ENCODE measurements around the gene SHISA7.

Gene SHISA7

DNA sequence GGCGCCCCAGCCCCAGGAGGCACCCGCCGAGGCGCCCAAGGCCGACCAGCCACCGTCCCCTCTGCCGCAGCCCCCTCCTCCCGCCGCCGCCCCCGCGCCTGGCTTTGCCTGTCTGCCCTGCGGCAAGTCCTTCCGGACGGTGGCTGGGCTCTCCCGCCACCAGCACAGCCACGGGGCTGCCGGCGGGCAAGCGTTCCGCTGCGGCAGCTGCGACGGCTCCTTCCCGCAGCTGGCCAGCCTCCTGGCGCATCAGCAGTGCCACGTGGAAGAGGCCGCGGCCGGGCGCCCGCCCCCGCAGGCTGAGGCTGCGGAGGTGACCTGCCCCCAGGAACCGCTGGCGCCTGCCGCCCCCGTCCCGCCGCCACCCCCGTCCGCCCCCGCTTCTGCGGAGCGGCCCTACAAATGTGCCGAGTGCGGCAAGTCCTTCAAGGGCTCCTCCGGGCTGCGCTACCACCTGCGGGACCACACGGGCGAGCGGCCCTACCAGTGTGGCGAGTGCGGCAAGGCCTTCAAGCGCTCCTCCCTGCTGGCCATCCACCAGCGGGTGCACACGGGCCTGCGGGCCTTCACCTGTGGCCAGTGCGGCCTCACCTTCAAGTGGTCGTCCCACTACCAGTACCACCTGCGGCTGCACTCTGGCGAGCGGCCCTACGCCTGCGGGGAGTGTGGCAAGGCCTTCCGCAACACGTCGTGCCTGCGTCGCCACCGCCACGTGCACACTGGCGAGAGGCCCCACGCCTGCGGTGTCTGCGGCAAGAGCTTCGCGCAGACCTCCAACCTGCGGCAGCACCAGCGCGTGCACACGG lies 39.3 kb upstream of the SHISA7 start:
- no peak for DNase-seq

DNA sequence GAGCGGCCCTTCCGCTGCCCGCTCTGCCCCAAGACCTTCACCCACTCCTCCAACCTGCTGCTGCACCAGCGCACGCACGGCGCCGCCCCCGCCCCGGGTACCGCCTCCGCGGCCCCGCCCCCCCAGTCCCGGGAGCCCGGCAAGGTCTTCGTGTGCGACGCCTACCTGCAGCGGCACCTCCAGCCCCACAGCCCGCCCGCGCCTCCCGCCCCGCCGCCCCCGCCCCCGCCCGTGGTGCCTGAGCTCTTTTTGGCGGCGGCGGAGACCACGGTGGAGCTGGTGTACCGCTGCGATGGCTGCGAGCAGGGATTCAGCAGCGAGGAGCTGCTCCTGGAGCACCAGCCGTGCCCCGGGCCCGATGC lies 38.7 kb upstream of the SHISA7 start:
- DNase-seq, result no peak

- no peak for DNase-seq
Observed at GRCh38 chr19:55481148-55481793, 38.2 kb upstream of the SHISA7 start.

DNA sequence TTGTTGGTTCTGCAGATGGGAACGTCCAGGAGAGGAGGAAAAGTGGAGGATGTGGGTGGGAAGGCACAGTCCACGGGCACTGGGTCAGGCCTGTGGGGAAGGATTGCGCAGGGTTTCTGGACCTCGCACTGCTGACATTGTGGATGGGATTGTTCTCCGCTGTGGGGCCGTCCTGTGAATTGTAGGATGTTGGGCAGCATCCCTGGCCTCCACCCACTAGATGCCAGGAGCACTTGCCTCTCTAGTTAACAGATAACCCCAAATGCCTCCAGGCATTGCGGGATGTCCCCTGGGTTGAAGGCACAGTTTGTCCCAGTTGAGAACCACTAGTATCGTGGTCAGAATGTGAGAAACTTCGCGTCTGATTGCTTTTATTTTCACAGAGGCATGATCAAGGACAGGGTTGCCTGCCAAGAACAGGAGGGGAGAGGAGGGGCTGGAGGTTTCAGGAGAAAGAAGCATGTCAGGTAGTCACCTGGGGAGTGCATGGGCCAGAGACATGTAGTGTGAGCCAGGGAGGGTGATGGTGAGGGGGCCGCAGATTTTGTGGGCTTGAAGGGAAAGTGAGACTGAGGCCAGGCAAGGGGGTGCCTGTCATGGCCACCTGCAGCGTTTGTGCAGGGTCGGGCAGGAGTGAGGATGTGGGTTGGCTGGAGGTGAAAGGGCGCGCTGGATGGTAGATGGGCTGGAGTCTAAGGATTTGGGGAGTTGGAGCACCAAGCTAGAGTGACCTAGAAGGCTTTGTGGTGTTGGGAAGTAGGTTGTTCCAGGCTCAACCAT lies 36.5 kb upstream of the SHISA7 start:
- no peak for DNase-seq

GRCh38 chr19:55479045-55479444 lies 35.9 kb upstream of the SHISA7 start:
- no peak for DNase-seq

DNA sequence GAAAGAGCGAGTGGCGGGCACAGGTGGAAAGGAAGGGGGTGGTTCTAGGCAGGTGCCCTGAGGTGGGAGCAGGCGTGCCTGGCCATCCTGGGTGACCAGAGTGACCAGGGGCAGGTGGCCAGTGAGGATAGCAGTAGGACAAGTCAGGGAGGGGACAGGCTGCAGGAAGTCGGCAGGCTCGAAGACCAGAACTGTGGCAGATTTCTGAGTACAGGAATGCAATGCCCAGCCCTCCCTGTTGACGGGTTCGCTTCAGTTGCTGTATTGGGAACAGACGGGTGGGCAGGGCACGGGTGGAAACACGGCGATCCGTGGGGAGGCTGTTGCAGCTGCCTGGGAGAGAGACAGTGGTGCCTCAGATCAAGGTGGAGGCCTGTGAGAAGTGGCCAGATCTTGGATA lies 35.3 kb upstream of the SHISA7 start:
- no peak for DNase-seq

GRCh38 chr19:55477905-55478304 lies 34.8 kb upstream of the SHISA7 start:
- DNase-seq, result no peak

DNA sequence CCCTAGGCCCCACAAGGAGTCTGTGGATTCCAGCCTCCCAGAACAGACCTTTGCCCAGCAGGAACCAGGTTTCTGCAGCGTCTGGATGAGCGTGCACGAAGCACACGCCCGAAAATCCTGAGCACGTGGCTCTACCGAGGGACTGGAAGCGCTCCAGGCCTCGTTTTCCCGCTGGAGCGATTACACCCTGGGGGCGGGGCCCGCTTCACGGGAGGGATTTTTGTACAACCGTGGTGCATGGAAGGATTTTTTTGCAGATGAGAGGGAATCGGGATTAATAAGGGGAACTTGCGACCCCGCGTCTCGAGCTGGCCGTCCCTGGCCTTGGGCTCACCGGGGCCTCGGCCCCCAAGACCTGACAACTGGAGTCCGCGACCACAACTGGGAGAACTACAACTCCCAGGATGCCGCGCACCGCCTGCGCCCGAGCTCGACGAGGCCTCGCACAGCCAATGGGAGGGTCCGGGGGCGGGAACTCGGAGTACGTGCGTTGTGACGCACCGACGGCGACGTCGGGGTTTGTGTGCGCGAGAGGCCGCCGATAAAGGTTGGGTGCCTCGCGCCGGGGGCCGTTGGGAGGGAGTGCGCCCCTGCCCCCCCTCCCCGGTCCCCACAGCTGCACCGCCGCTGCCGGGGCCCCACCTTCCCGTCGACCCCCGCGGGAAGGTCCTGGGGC lies 33.1 kb upstream of the SHISA7 start, which contains the start of gene ZNF628:
Gene ZNF628 (plus strand): TSS at position 518 of the 676 bp plus-strand sequence. CDS start 3,294 bp downstream, outside the sequence.
- DNase-seq, result peak; percentile 72

GRCh38 chr19:55474269-55475265 lies 31.5 kb upstream of the SHISA7 start:
- no peak for DNase-seq

- DNase-seq, result no peak
Observed at GRCh38 chr19:55473225-55474012, 30.3 kb upstream of the SHISA7 start.

GRCh38 chr19:55472463-55472862 lies 29.4 kb upstream of the SHISA7 start:
- no peak for DNase-seq

GRCh38 chr19:55471266-55471665 lies 28.2 kb upstream of the SHISA7 start:
- DNase-seq, result no peak

- no peak for DNase-seq
Observed at GRCh38 chr19:55468054-55468393, 24.9 kb upstream of the SHISA7 start.

DNA sequence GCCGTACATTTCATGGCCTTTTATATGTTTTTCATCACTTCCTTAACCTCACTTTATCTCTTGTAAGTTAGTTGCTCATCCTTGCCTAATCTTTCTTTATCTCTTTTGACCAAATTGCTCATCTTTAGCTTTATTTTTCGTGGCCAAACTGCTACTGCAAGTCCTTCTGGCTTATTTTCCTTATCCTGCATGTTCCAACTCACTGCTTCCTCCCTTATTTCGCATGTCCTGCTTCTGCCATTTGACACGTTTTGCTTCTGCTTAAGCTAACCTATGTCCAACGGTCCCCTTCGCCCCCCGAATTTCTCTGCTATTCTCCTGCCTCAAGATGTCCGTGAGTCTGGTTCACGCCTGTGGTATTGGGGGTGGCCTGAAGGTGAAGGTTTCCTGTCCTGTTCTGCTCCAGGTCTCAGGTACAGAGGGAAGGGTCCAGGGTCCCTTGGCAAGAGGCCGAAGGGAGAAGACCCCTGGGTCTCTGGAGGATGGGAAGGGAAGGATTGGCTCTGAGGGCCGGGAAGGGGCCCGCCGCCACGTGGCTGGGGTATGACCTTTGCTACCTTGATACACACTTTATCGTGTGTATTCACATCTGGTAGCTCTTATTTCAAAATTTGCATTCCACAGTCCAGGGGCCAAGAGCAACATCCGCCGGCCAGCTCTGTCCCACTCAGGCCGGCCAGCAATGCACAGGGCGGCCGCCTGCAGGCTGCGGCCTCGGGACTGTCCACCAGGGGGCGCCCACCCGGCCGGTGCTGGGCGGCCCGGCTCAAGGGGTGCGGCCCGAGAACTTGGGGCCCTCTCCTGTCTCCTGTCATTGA lies 24.3 kb upstream of the SHISA7 start:
- no peak for DNase-seq

GRCh38 chr19:55466241-55466614 lies 23.1 kb upstream of the SHISA7 start:
- no peak for DNase-seq

- DNase-seq, result no peak
Observed at GRCh38 chr19:55465460-55466240, 22.6 kb upstream of the SHISA7 start.

DNA sequence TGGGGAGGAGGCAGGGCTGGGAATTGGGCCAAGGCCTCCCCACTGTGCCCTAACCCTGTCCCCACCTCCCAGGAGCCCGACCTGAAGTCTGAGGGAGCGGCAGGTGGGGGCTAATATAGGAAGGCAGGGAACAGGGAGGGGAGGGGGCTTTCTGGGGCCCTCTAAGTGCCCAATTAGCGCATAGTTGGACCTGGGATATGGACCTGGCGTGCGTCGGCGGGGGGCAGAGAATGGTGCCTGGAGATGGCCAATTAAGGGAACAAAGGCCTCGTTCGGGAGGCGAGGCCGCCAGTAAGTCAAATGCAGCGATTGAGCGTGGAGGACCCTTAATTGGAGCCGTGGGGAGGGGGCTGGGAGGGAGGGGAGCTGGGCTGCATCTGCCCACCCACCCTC lies 21.6 kb upstream of the SHISA7 start, which contains the start of gene C19orf85:
Gene C19orf85 (minus strand): TSS at position 90 of the 393 bp plus-strand sequence. CDS start 197 bp downstream, outside the sequence.
- DNase-seq, result no peak

GRCh38 chr19:55464039-55464661 lies 21.1 kb upstream of the SHISA7 start:
- DNase-seq, result no peak

GRCh38 chr19:55463583-55464031 lies 20.5 kb upstream of the SHISA7 start:
- no peak for DNase-seq

Data from NCI-H1417 treated with DMSO at 0.1 percent for 48 hours (cell line).